ENCODE measurements around the gene APLP1. TPM values are rescaled to one million over a fixed set of nuclear protein-coding genes. Genes with fewer than 3 reads are reported as not detected.

Gene APLP1
- total and polyA plus RNA-seq, 2 donors = 2.5 to 3.3 TPM

- WGBS = 90% methylated on average over 7 of the region's 7 CpGs
- Histone ChIP-seq H3K27ac (ENCODE audit: low read depth in 1 of 2, low read length in 1 of 2) (no peak overlapping the region), H3K4me1 (ENCODE audit: control insufficient read depth in 2 of 2, insufficient read depth in 2 of 2, low read length in 2 of 2) (peaks cover 11 to 17% of the 10 kb centered on the region in 2 donors), H3K9me3 (ENCODE audit: control insufficient read depth in 2 of 2, insufficient read depth in 1 of 2, low read length in 1 of 2) (no peaks in the 10 kb centered on the region), H3K4me3 (ENCODE audit: low read length in 2 of 2) (no peak overlapping the region), H3K36me3 (ENCODE audit: control insufficient read depth in 2 of 2, insufficient read depth in 2 of 2, low read length in 1 of 2) (no peaks in the 10 kb centered on the region), H3K27me3 (ENCODE audit: control insufficient read depth in 2 of 2, insufficient read depth in 1 of 2, low read length in 1 of 2) (no peaks in the 10 kb centered on the region)
- DNase-seq (ENCODE audit: low read depth in 6 of 9, low spot score in 9 of 9) = no peak
Observed at GRCh38 chr19:35913589-35913988, 45.2 kb downstream of the APLP1 start.

GRCh38 chr19:35915443-35915842 is 47.1 kb downstream of the APLP1 start:
- 93% methylated on average over 3 of the region's 3 CpGs for WGBS
- no peak overlapping the region for H3K27ac ChIP-seq (ENCODE audit: low read depth in 1 of 2, low read length in 1 of 2)

GRCh38 chr19:35919306-35919705 is 50.9 kb downstream of the APLP1 start:
- no peak overlapping the region for H3K27ac ChIP-seq (ENCODE audit: low read depth in 1 of 2, low read length in 1 of 2)
- DNase-seq (ENCODE audit: low read depth in 6 of 9, low spot score in 9 of 9) = no peak
- no peaks in the 10 kb centered on the region for H3K9me3 ChIP-seq (ENCODE audit: control insufficient read depth in 2 of 2, insufficient read depth in 1 of 2, low read length in 1 of 2)
- no peaks in the 10 kb centered on the region for H3K27me3 ChIP-seq (ENCODE audit: control insufficient read depth in 2 of 2, insufficient read depth in 1 of 2, low read length in 1 of 2)
- H3K4me3 ChIP-seq (ENCODE audit: low read length in 2 of 2) = no peak overlapping the region
- no peaks in the 10 kb centered on the region for H3K4me1 ChIP-seq (ENCODE audit: control insufficient read depth in 2 of 2, insufficient read depth in 2 of 2, low read length in 2 of 2)
- no peaks in the 10 kb centered on the region for H3K36me3 ChIP-seq (ENCODE audit: control insufficient read depth in 2 of 2, insufficient read depth in 2 of 2, low read length in 1 of 2)
- 98% methylated on average over 11 of the region's 11 CpGs for WGBS

More at GRCh38 chr19:35915443-35915842, 47.1 kb downstream of the APLP1 start:
- Histone ChIP-seq H3K36me3 (ENCODE audit: control insufficient read depth in 2 of 2, insufficient read depth in 2 of 2, low read length in 1 of 2) (no peaks in the 10 kb centered on the region), H3K4me3 (ENCODE audit: low read length in 2 of 2) (no peak overlapping the region), H3K9me3 (ENCODE audit: control insufficient read depth in 2 of 2, insufficient read depth in 1 of 2, low read length in 1 of 2) (no peaks in the 10 kb centered on the region), H3K27me3 (ENCODE audit: control insufficient read depth in 2 of 2, insufficient read depth in 1 of 2, low read length in 1 of 2) (no peaks in the 10 kb centered on the region), H3K4me1 (ENCODE audit: control insufficient read depth in 2 of 2, insufficient read depth in 2 of 2, low read length in 2 of 2) (peaks cover 0 to 4% of the 10 kb centered on the region in 2 donors)
- DNase-seq (ENCODE audit: low read depth in 6 of 9, low spot score in 9 of 9) = no peak

GRCh38 chr19:35921012-35921411 is 52.6 kb downstream of the APLP1 start:
- H3K4me1 ChIP-seq (ENCODE audit: control insufficient read depth in 2 of 2, insufficient read depth in 2 of 2, low read length in 2 of 2) = no peaks in the 10 kb centered on the region
- H3K27ac ChIP-seq (ENCODE audit: low read depth in 1 of 2, low read length in 1 of 2) = no peak overlapping the region
- H3K4me3 ChIP-seq (ENCODE audit: low read length in 2 of 2) = no peak overlapping the region
- no peaks in the 10 kb centered on the region for H3K9me3 ChIP-seq (ENCODE audit: control insufficient read depth in 2 of 2, insufficient read depth in 1 of 2, low read length in 1 of 2)
- WGBS = 95% methylated on average over 6 of the region's 6 CpGs
- DNase-seq (ENCODE audit: low read depth in 6 of 9, low spot score in 9 of 9) = no peak
- no peaks in the 10 kb centered on the region for H3K27me3 ChIP-seq (ENCODE audit: control insufficient read depth in 2 of 2, insufficient read depth in 1 of 2, low read length in 1 of 2)
- no peaks in the 10 kb centered on the region for H3K36me3 ChIP-seq (ENCODE audit: control insufficient read depth in 2 of 2, insufficient read depth in 2 of 2, low read length in 1 of 2)

GRCh38 chr19:35925501-35925900 is 57.1 kb downstream of the APLP1 start:
- Histone ChIP-seq H3K4me3 (ENCODE audit: low read length in 2 of 2) (no peak overlapping the region), H3K27me3 (ENCODE audit: control insufficient read depth in 2 of 2, insufficient read depth in 1 of 2, low read length in 1 of 2) (no peaks in the 10 kb centered on the region), H3K9me3 (ENCODE audit: control insufficient read depth in 2 of 2, insufficient read depth in 1 of 2, low read length in 1 of 2) (no peaks in the 10 kb centered on the region), H3K36me3 (ENCODE audit: control insufficient read depth in 2 of 2, insufficient read depth in 2 of 2, low read length in 1 of 2) (no peaks in the 10 kb centered on the region), H3K27ac (ENCODE audit: low read depth in 1 of 2, low read length in 1 of 2) (no peak overlapping the region), H3K4me1 (ENCODE audit: control insufficient read depth in 2 of 2, insufficient read depth in 2 of 2, low read length in 2 of 2) (peaks cover 0 to 4% of the 10 kb centered on the region in 2 donors)
- DNase-seq (ENCODE audit: low read depth in 6 of 9, low spot score in 9 of 9) = no peak
- 96% methylated on average over 3 of the region's 3 CpGs for whole genome bisulfite sequencing

GRCh38 chr19:35928507-35928906 is 60.1 kb downstream of the APLP1 start:
- H3K9me3 ChIP-seq (ENCODE audit: control insufficient read depth in 2 of 2, insufficient read depth in 1 of 2, low read length in 1 of 2) = no peaks in the 10 kb centered on the region
- H3K27ac ChIP-seq (ENCODE audit: low read depth in 1 of 2, low read length in 1 of 2) = no peak overlapping the region
- WGBS = 89% methylated on average over 5 of the region's 5 CpGs
- H3K4me3 ChIP-seq (ENCODE audit: low read length in 2 of 2) = no peak overlapping the region
- H3K4me1 ChIP-seq (ENCODE audit: control insufficient read depth in 2 of 2, insufficient read depth in 2 of 2, low read length in 2 of 2) = peaks cover 0 to 6% of the 10 kb centered on the region in 2 donors
- H3K27me3 ChIP-seq (ENCODE audit: control insufficient read depth in 2 of 2, insufficient read depth in 1 of 2, low read length in 1 of 2) = peaks cover 0 to 2% of the 10 kb centered on the region in 2 donors
- no peak for DNase-seq (ENCODE audit: low read depth in 6 of 9, low spot score in 9 of 9)
- H3K36me3 ChIP-seq (ENCODE audit: control insufficient read depth in 2 of 2, insufficient read depth in 2 of 2, low read length in 1 of 2) = no peaks in the 10 kb centered on the region

Other genes with a start within 250 kb of the APLP1 start
- gene RBM42, start 239.5 kb upstream of the APLP1 start, total RNA-seq = 51.8 TPM
- 57.1 TPM for gene RBM42, start 239.5 kb upstream of the APLP1 start, polyA plus RNA-seq
- 0.76 TPM for gene ETV2, start 226.8 kb upstream of the APLP1 start, total RNA-seq
- 1.5 TPM for gene ETV2, start 226.8 kb upstream of the APLP1 start, polyA plus RNA-seq
- gene COX6B1, start 220.3 kb upstream of the APLP1 start, total RNA-seq = 636 TPM
- 656 TPM for gene COX6B1, start 220.3 kb upstream of the APLP1 start, polyA plus RNA-seq
- gene UPK1A, start 202.1 kb upstream of the APLP1 start, total RNA-seq = not detected
- gene UPK1A, start 202.1 kb upstream of the APLP1 start, polyA plus RNA-seq = 0.94 TPM
- gene ZBTB32, start 164.0 kb upstream of the APLP1 start, total RNA-seq = 0.09 TPM
- 2.0 TPM for gene ZBTB32, start 164.0 kb upstream of the APLP1 start, polyA plus RNA-seq
- gene KMT2B, start 150.6 kb upstream of the APLP1 start, total RNA-seq = 5.2 TPM
- 39.0 TPM for gene KMT2B, start 150.6 kb upstream of the APLP1 start, polyA plus RNA-seq
- gene IGFLR1, start 126.1 kb upstream of the APLP1 start, total RNA-seq = 12.2 TPM
- gene IGFLR1, start 126.1 kb upstream of the APLP1 start, polyA plus RNA-seq = 67.8 TPM
- gene U2AF1L4, start 123.2 kb upstream of the APLP1 start, total RNA-seq = 19.8 TPM
- 45.0 TPM for gene U2AF1L4, start 123.2 kb upstream of the APLP1 start, polyA plus RNA-seq
- gene PSENEN, start 122.9 kb upstream of the APLP1 start, total RNA-seq = 65.1 TPM
- gene PSENEN, start 122.9 kb upstream of the APLP1 start, polyA plus RNA-seq = 104 TPM
- gene LIN37, start 120.0 kb upstream of the APLP1 start, total RNA-seq = 7.6 TPM
- 24.2 TPM for gene LIN37, start 120.0 kb upstream of the APLP1 start, polyA plus RNA-seq
- gene HSPB6, start 111.5 kb upstream of the APLP1 start, total RNA-seq = 0.28 TPM
- gene HSPB6, start 111.5 kb upstream of the APLP1 start, polyA plus RNA-seq = 18.9 TPM
- gene PROSER3, start 110.4 kb upstream of the APLP1 start, total RNA-seq = 2.0 TPM
- 10.0 TPM for gene PROSER3, start 110.4 kb upstream of the APLP1 start, polyA plus RNA-seq
- 1.5 TPM for gene ARHGAP33, start 93.0 kb upstream of the APLP1 start, total RNA-seq
- 18.6 TPM for gene ARHGAP33, start 93.0 kb upstream of the APLP1 start, polyA plus RNA-seq
- gene PRODH2, start 55.7 kb upstream of the APLP1 start, total RNA-seq = 0.19 TPM
- gene PRODH2, start 55.7 kb upstream of the APLP1 start, polyA plus RNA-seq = 0.23 TPM
- 2.4 TPM for gene NPHS1, start 16.1 kb upstream of the APLP1 start, total RNA-seq
- gene NPHS1, start 16.1 kb upstream of the APLP1 start, polyA plus RNA-seq = 0.34 TPM
- gene KIRREL2, start 11.7 kb upstream of the APLP1 start, total RNA-seq = 2.2 TPM
- 0.75 TPM for gene KIRREL2, start 11.7 kb upstream of the APLP1 start, polyA plus RNA-seq
- gene NFKBID, start 32.0 kb downstream of the APLP1 start, total RNA-seq = 12.0 TPM
- 29.8 TPM for gene NFKBID, start 32.0 kb downstream of the APLP1 start, polyA plus RNA-seq
- gene HCST, start 34.0 kb downstream of the APLP1 start, total RNA-seq = 50.7 TPM
- 158 TPM for gene HCST, start 34.0 kb downstream of the APLP1 start, polyA plus RNA-seq
- gene TYROBP, start 39.7 kb downstream of the APLP1 start, total RNA-seq = 52.6 TPM
- 162 TPM for gene TYROBP, start 39.7 kb downstream of the APLP1 start, polyA plus RNA-seq
- gene LRFN3, start 67.8 kb downstream of the APLP1 start, total RNA-seq = 0.47 TPM
- 1.6 TPM for gene LRFN3, start 67.8 kb downstream of the APLP1 start, polyA plus RNA-seq
- 28.8 TPM for gene SDHAF1, start 126.6 kb downstream of the APLP1 start, total RNA-seq
- 27.2 TPM for gene SDHAF1, start 126.6 kb downstream of the APLP1 start, polyA plus RNA-seq
- gene SYNE4, start 140.2 kb downstream of the APLP1 start, total RNA-seq = 3.1 TPM
- 5.8 TPM for gene SYNE4, start 140.2 kb downstream of the APLP1 start, polyA plus RNA-seq
- 14.1 TPM for gene ALKBH6, start 145.6 kb downstream of the APLP1 start, total RNA-seq
- gene ALKBH6, start 145.6 kb downstream of the APLP1 start, polyA plus RNA-seq = 33.9 TPM
- gene CLIP3, start 164.3 kb downstream of the APLP1 start, total RNA-seq = 3.6 TPM
- 6.7 TPM for gene CLIP3, start 164.3 kb downstream of the APLP1 start, polyA plus RNA-seq
- 5.4 TPM for gene THAP8, start 185.7 kb downstream of the APLP1 start, total RNA-seq
- gene THAP8, start 185.7 kb downstream of the APLP1 start, polyA plus RNA-seq = 5.7 TPM
- 4.6 TPM for gene WDR62, start 186.3 kb downstream of the APLP1 start, total RNA-seq
- gene WDR62, start 186.3 kb downstream of the APLP1 start, polyA plus RNA-seq = 2.4 TPM
- gene OVOL3, start 242.6 kb downstream of the APLP1 start, total RNA-seq = not detected
- gene OVOL3, start 242.6 kb downstream of the APLP1 start, polyA plus RNA-seq = 0.11 TPM
- 81.7 TPM for gene POLR2I, start 246.3 kb downstream of the APLP1 start, total RNA-seq
- gene POLR2I, start 246.3 kb downstream of the APLP1 start, polyA plus RNA-seq = 58.2 TPM
- 186 TPM for gene TBCB, start 246.9 kb downstream of the APLP1 start, total RNA-seq
- gene TBCB, start 246.9 kb downstream of the APLP1 start, polyA plus RNA-seq = 159 TPM

All from thymus (tissue), 11 donors.